ENCODE data around the gene MTG1.

GRCh38 chr10:133453516-133454203, 59.7 kb downstream of the MTG1 start, which contains the start of gene SCART1:
- TF ChIP-seq CTCF (IDR thresholded peaks at IDR 0.05; ENCODE audit: low read depth, low read length) (no peak), EZH2phosphoT487 (IDR thresholded peaks at IDR 0.05; ENCODE audit: low read depth) (no peak)
